ENCODE data around the gene DNAJB6. TPM values are rescaled to one million over a fixed set of nuclear protein-coding genes. Genes with fewer than 3 reads are reported as not detected.

The DNAJB6 gene
- total RNA-seq, 3 donors from 2014 or later (not counting 1 experiment from before 2014, with no cell fraction given) = 309 to 343 (median 340) TPM

- Histone ChIP-seq H3K4me1 (ENCODE audit: control insufficient read depth, insufficient read depth, low read length) (no peaks in the 10 kb centered on the region), H3K27me3 (ENCODE audit: control insufficient read depth, insufficient read depth, low read length) (no peaks in the 10 kb centered on the region), H3K4me3 (ENCODE audit: low read length) (no peak overlapping the region), H3K9me3 (ENCODE audit: control insufficient read depth, insufficient read depth, low read length) (no peaks in the 10 kb centered on the region), H3K27ac (ENCODE audit: low read length) (no peak overlapping the region), H3K36me3 (ENCODE audit: control insufficient read depth, insufficient read depth, low read length) (no peaks in the 10 kb centered on the region)
- no peak for DNase-seq
- Mint-ChIP-seq H3K36me3 (no peaks in the 10 kb centered on the region), H3K27me3 (ENCODE audit: low read depth in 2 of 2) (peaks cover 15 to 19% of the 10 kb centered on the region in 2 donors), H3K4me3 (no peak overlapping the region), H3K9me3 (peaks cover 0 to 7% of the 10 kb centered on the region in 2 donors), H3K27ac (no peak overlapping the region), H3K4me1 (no peaks in the 10 kb centered on the region)
- 88% methylated on average over 27 of the region's 27 CpGs for WGBS (ENCODE audit: insufficient coverage)
- no peak for ATAC-seq
- intact Hi-C loops (cut with micrococcal nuclease) = no loop called here
- TF ChIP-seq CTCF (IDR thresholded peaks at IDR 0.05) = no peak
Observed at GRCh38 chr7:157457355-157458253, 120.8 kb downstream of the DNAJB6 start.

GRCh38 chr7:157458254-157458633 lies 121.4 kb downstream of the DNAJB6 start:
- Mint-ChIP-seq H3K4me1 (no peaks in the 10 kb centered on the region), H3K27ac (no peak overlapping the region), H3K9me3 (peaks cover 0 to 3% of the 10 kb centered on the region in 2 donors), H3K27me3 (ENCODE audit: low read depth in 2 of 2) (peaks cover 9 to 19% of the 10 kb centered on the region in 2 donors), H3K36me3 (no peaks in the 10 kb centered on the region), H3K4me3 (no peak overlapping the region)
- no peaks in the 10 kb centered on the region for H3K36me3 ChIP-seq (ENCODE audit: control insufficient read depth, insufficient read depth, low read length)
- H3K27ac ChIP-seq (ENCODE audit: low read length) = no peak overlapping the region
- no peak overlapping the region for H3K4me3 ChIP-seq (ENCODE audit: low read length)
- no peaks in the 10 kb centered on the region for H3K4me1 ChIP-seq (ENCODE audit: control insufficient read depth, insufficient read depth, low read length)
- no peak for TF ChIP-seq CTCF (IDR thresholded peaks at IDR 0.05)
- intact Hi-C loops (cut with micrococcal nuclease) = no loop called here
- DNase-seq (no peak), ATAC-seq (no peak)
- H3K27me3 ChIP-seq (ENCODE audit: control insufficient read depth, insufficient read depth, low read length) = no peaks in the 10 kb centered on the region
- H3K9me3 ChIP-seq (ENCODE audit: control insufficient read depth, insufficient read depth, low read length) = no peaks in the 10 kb centered on the region
- WGBS (ENCODE audit: insufficient coverage) = 91% methylated on average over 9 of the region's 9 CpGs

DNA sequence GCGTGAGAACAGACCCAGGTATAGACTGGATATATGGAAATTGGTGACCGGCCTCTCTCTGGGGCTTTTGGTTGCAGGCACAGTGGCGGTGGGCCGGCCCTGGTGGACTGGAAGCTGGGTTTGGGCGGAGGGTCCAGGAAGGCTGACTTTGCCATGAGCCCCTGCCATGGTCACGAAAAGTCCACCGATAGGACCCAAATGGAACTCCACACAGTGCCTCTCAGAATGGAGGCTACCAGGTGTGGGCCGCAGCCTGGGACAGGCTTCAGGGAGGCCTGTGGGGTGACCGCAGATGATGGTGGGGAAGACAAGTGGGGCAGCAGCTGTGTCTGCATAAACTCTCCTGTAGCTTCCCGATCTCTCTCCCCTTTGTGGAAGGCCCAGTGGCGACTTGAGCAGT lies 123.2 kb downstream of the DNAJB6 start:
- TF ChIP-seq CTCF (IDR thresholded peaks at IDR 0.05) = no peak
- H3K4me1 Mint-ChIP-seq = no peaks in the 10 kb centered on the region
- DNase-seq (no peak), ATAC-seq (no peak)
- H3K36me3 Mint-ChIP-seq = no peaks in the 10 kb centered on the region
- Histone ChIP-seq H3K36me3 (ENCODE audit: control insufficient read depth, insufficient read depth, low read length) (no peaks in the 10 kb centered on the region), H3K4me3 (ENCODE audit: low read length) (no peak overlapping the region), H3K4me1 (ENCODE audit: control insufficient read depth, insufficient read depth, low read length) (no peaks in the 10 kb centered on the region), H3K27me3 (ENCODE audit: control insufficient read depth, insufficient read depth, low read length) (no peaks in the 10 kb centered on the region), H3K27ac (ENCODE audit: low read length) (no peak overlapping the region), H3K9me3 (ENCODE audit: control insufficient read depth, insufficient read depth, low read length) (no peaks in the 10 kb centered on the region)
- H3K4me3 Mint-ChIP-seq = no peak overlapping the region
- intact Hi-C loops (cut with micrococcal nuclease) = no loop called here
- no peaks in the 10 kb centered on the region for H3K9me3 Mint-ChIP-seq
- H3K27me3 Mint-ChIP-seq (ENCODE audit: low read depth in 2 of 2) = peaks cover 4 to 19% of the 10 kb centered on the region in 2 donors
- WGBS (ENCODE audit: insufficient coverage) = 94% methylated on average over 11 of the region's 11 CpGs
- H3K27ac Mint-ChIP-seq = no peak overlapping the region
